ENCODE data around the gene MSANTD7. TPM values are rescaled to one million over a fixed set of nuclear protein-coding genes. Genes with fewer than 3 reads are reported as not detected.
A peak's percentile ranks its signal among the peaks of the same experiment; 100 is the strongest.

Gene MSANTD7
- total and polyA plus RNA-seq, 9 of the 15 experiments (the other 6 are each of a cell fraction or from before 2014, with no cell fraction given): 5.2 to 27.3 (median 23.6) TPM

DNA sequence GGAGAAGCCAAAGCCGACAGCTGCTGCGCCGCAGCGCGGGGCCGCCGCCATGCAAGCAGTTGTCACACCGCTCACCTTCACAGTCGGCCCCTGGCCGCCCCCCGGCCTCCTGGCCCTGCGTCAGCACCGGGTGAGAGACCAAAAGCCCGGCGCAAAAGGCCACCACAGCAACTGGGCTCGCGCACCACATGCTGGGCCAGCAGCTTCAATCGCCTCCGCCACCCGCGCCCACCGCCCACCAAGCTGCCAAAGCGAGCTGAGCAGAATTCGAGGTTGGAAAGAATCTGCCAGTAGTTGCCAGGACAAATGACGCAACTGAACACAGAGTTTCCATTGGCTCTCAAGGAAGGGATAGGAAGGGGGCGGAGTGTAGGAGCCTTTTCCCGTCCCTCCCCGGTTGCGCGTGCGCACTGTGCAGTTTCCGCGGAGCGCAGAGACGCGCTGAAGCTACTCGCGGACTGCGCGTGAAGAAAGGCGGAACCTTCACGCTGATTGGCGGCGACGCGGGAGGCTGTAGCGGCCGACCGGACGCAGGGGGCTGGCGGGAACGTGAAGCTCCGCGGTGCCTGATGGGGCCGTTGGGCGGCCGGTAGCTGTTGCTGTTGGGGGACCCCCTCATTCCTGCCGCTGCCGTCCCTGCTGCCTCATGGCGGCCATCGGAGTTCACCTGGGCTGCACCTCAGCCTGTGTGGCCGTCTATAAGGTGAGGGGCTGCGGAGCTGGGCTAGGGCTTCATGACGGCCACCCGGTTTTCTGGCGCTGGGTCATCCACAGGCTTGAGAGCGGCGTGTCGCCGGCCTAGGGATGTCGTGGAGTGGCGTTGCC is at the start of gene MSANTD7, which contains the start of the genes CDNF and HSPA14 (continued):
- TF ChIP-seq MGA (IDR thresholded peaks at IDR 0.05) (peak; percentile 46), HNRNPL (IDR thresholded peaks at IDR 0.05; ENCODE audit: low read depth, low read length) (no peak), ZBTB8A (IDR thresholded peaks at IDR 0.05; ENCODE audit: partially characterized antibody) (no peak), ZBTB40 (IDR thresholded peaks at IDR 0.05) (no peak; the same call in 1 of the 2 replicates), ZBTB40 (CRISPR knock-in tag; IDR thresholded peaks at IDR 0.05) (no peak), C11orf30 (IDR thresholded peaks at IDR 0.05; ENCODE audit: low read depth) (peak; percentile 53)

Data from K562 (cell line).